HepG2 (cell line): ENCODE measurements around the gene ITIH3. TPM values are rescaled to one million over a fixed set of nuclear protein-coding genes. Genes with fewer than 3 reads are reported as not detected.
A peak's percentile ranks its signal among the peaks of the same experiment; 100 is the strongest.

Experiments
- AHDC1 ChIP-seq: sonication (generic); formaldehyde crosslinking; IDR thresholded peaks from 2 replicates; pipeline ENCODE4 v1.5.1; 2020; ENCODE audit warnings: mild to moderate bottlenecking, missing genetic modification reagents, borderline replicate concordance
- ARID2 ChIP-seq: sonication (generic); formaldehyde crosslinking; IDR thresholded peaks from 2 replicates; pipeline ENCODE4 v1.8.1; 2022; ENCODE audit warnings: mild to moderate bottlenecking, missing genetic modification reagents, borderline replicate concordance
- CEBPG ChIP-seq: IDR thresholded peaks from 2 replicates; pipeline ENCODE4 v1.6.1; 2016
- CENPX ChIP-seq: sonication (generic); formaldehyde crosslinking; IDR thresholded peaks from 2 replicates; pipeline ENCODE4 v1.9.0; 2021; ENCODE audit warnings: mild to moderate bottlenecking, missing genetic modification reagents, moderate library complexity
- ERF ChIP-seq: IDR thresholded peaks from 2 replicates; pipeline ENCODE4 v1.6.1; 2018; ENCODE audit warnings: missing biosample characterization, missing genetic modification reagents
- ESRRA ChIP-seq: sonication (generic); formaldehyde crosslinking; IDR thresholded peaks from 2 replicates; pipeline ENCODE4 v1.5.1; 2020; ENCODE audit warnings: mild to moderate bottlenecking, low read depth, missing genetic modification reagents
- GABPA ChIP-seq, 2 experiments: IDR thresholded peaks; 2 replicates each; pipeline ENCODE4 v1.6.1; 2011 to 2016; ENCODE audit warnings: low read depth in 2 of 2, low read length in 1 of 2, missing biosample characterization in 1 of 2, missing genetic modification characterization in 1 of 2
- HDAC1 ChIP-seq: sonication (generic); formaldehyde crosslinking; IDR thresholded peaks from 2 replicates; pipeline ENCODE4 v1.5.1; 2020; ENCODE audit warnings: mild to moderate bottlenecking, missing genetic modification reagents
- HNRNPUL1 ChIP-seq: fragments of 200-400 bp; formaldehyde crosslinking; IDR thresholded peaks from 2 replicates; pipeline ENCODE4 v1.6.1; 2017; ENCODE audit warnings: low read depth, mild to moderate bottlenecking, low read length, moderate library complexity
- JARID2 ChIP-seq: sonication (generic); formaldehyde crosslinking; IDR thresholded peaks from 2 replicates; pipeline ENCODE4 v1.8.1; 2023; ENCODE audit warnings: missing genetic modification reagents, inconsistent platforms; ENCODE audit not compliant: insufficient replicate concordance
- NCOA5 ChIP-seq: sonication (generic); formaldehyde crosslinking; IDR thresholded peaks from 2 replicates; pipeline ENCODE4 v1.4.0; 2020; ENCODE audit warnings: missing genetic modification reagents
- NKX3-1 ChIP-seq: sonication (generic); formaldehyde crosslinking; IDR thresholded peaks from 2 replicates; pipeline ENCODE4 v1.5.0; 2020; ENCODE audit warnings: missing genetic modification reagents
- RARA ChIP-seq: IDR thresholded peaks from 2 replicates; pipeline ENCODE4 v1.6.1; 2016; ENCODE audit warnings: missing genetic modification reagents, missing compliant biosample characterization
- RFX3 ChIP-seq: IDR thresholded peaks from 2 replicates; pipeline ENCODE4 v1.6.1; 2016; ENCODE audit warnings: missing biosample characterization, missing genetic modification reagents
- RFXAP ChIP-seq: sonication (generic); formaldehyde crosslinking; IDR thresholded peaks from 2 replicates; pipeline ENCODE4 v1.4.0; 2020; ENCODE audit warnings: missing genetic modification reagents, borderline replicate concordance
- RXRA ChIP-seq: sonication (generic); formaldehyde crosslinking; IDR thresholded peaks from 2 replicates; pipeline ENCODE4 v1.5.1; 2020; ENCODE audit warnings: missing genetic modification reagents
- SAP130 ChIP-seq: IDR thresholded peaks from 2 replicates; pipeline ENCODE4 v1.6.1; 2016; ENCODE audit warnings: low read depth
- ZC3H4 ChIP-seq: sonication (generic); formaldehyde crosslinking; IDR thresholded peaks from 2 replicates; pipeline ENCODE4 v1.4.0; 2020; ENCODE audit warnings: missing genetic modification reagents, borderline replicate concordance
- ZNF160 ChIP-seq: sonication (generic); formaldehyde crosslinking; IDR thresholded peaks from 2 replicates; pipeline ENCODE4 v1.8.0; 2022; ENCODE audit warnings: mild to moderate bottlenecking, inconsistent platforms, missing genetic modification reagents
- ZNF432 ChIP-seq: sonication (generic); formaldehyde crosslinking; IDR thresholded peaks from 2 replicates; pipeline ENCODE4 v1.5.0; 2020; ENCODE audit warnings: missing genetic modification reagents, mild to moderate bottlenecking, borderline replicate concordance
- ZNF549 ChIP-seq: sonication (generic); formaldehyde crosslinking; IDR thresholded peaks from 2 replicates; pipeline ENCODE4 v1.5.0; 2020; ENCODE audit warnings: missing genetic modification reagents
- ZNF740 ChIP-seq: sonication (generic); formaldehyde crosslinking; IDR thresholded peaks from 2 replicates; pipeline ENCODE4 v1.4.0; 2020; ENCODE audit warnings: missing genetic modification reagents
- ZNF746 ChIP-seq: sonication (generic); formaldehyde crosslinking; IDR thresholded peaks from 2 replicates; pipeline ENCODE4 v1.8.0; 2022; ENCODE audit warnings: mild to moderate bottlenecking, missing genetic modification reagents
- polyA plus RNA-seq, 8 experiments: library from polyadenylated mRNA; depleted of rRNA in 3 of 8; stranded (reverse) in 7 of 8; unstranded in 1 of 8; fragments of >200 nt; fragmentation: Illumina TruSeq in 4 of 8; extraction: Trizol in 4 of 8; gene quantifications; 2 replicates each; pipeline versions ENCODE4 v1.2.1 to v1.2.3, GENCODE V29; 2011 to 2016; ENCODE audit warnings: low read depth in 4 of 8, missing spikeins in 1 of 8, mixed read lengths in 1 of 8; ENCODE audit not compliant: insufficient read depth in 1 of 8
- total RNA-seq, 5 experiments: library from RNA; depleted of rRNA; stranded (reverse); fragments of >200 nt; fragmentation: Illumina TruSeq; extraction: Trizol; gene quantifications; 2 replicates each; pipeline ENCODE4 v1.2.3, GENCODE V29; 2016; ENCODE audit warnings: low read depth in 1 of 5
- TF ChIP-seq, protein P1 (sequence below): sonication (generic); formaldehyde crosslinking; IDR thresholded peaks from 2 replicates; pipeline ENCODE4 v1.8.0; 2022; ENCODE audit warnings: mild to moderate bottlenecking, missing genetic modification reagents, moderate library complexity

ITIH3 gene
- total and polyA plus RNA-seq, 2 of the 13 experiments (the other 11 are each of a cell fraction or from before 2014, with no cell fraction given), result 105 to 632 TPM

GRCh38 chr3:52786330-52787215 is 8.0 kb upstream of the ITIH3 start (continued):
- peak; percentile 91 for TF ChIP-seq RARA (CRISPR knock-in tag)
- TF ChIP-seq NKX3-1 (CRISPR knock-in tag), result no peak
- TF ChIP-seq ZC3H4 (CRISPR knock-in tag), result no peak
- no peak for TF ChIP-seq NCOA5 (CRISPR knock-in tag)
- no peak for TF ChIP-seq CENPX (CRISPR knock-in tag)
- TF ChIP-seq, protein P1, sequence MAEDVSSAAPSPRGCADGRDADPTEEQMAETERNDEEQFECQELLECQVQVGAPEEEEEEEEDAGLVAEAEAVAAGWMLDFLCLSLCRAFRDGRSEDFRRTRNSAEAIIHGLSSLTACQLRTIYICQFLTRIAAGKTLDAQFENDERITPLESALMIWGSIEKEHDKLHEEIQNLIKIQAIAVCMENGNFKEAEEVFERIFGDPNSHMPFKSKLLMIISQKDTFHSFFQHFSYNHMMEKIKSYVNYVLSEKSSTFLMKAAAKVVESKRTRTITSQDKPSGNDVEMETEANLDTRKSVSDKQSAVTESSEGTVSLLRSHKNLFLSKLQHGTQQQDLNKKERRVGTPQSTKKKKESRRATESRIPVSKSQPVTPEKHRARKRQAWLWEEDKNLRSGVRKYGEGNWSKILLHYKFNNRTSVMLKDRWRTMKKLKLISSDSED, result no peak
- no peak for TF ChIP-seq RFXAP
- no peak for TF ChIP-seq JARID2 (CRISPR knock-in tag)
- no peak for TF ChIP-seq ZNF549
- TF ChIP-seq ARID2 (CRISPR knock-in tag), result no peak
- TF ChIP-seq ZNF746 (CRISPR knock-in tag), result peak; percentile 44
- TF ChIP-seq GABPA (IDR thresholded peaks at IDR 0.05; ENCODE audit: low read depth, low read length), result no peak
- TF ChIP-seq GABPA (CRISPR knock-in tag; IDR thresholded peaks at IDR 0.05; ENCODE audit: low read depth), result no peak
- TF ChIP-seq ZNF160 (CRISPR knock-in tag), result no peak
- TF ChIP-seq RXRA (CRISPR knock-in tag), result no peak; the same call in 1 of the 2 replicates
- 0 out of 2 replicates have a peak, but pooled peaks have one; percentile 68 for TF ChIP-seq ESRRA (CRISPR knock-in tag)
- no peak for TF ChIP-seq RFX3 (CRISPR knock-in tag)
- TF ChIP-seq ERF (CRISPR knock-in tag), result peak; percentile 74; the same call in 1 of the 2 replicates
- TF ChIP-seq SAP130 (CRISPR knock-in tag), result peak; percentile 83
- TF ChIP-seq ZNF432 (CRISPR knock-in tag), result no peak
- no peak for TF ChIP-seq CEBPG
- TF ChIP-seq ZNF740 (CRISPR knock-in tag), result no peak
- no peak for TF ChIP-seq HNRNPUL1
- TF ChIP-seq HDAC1 (CRISPR knock-in tag), result peak; percentile 81
- no peak; the same call in 1 of the 2 replicates for TF ChIP-seq AHDC1 (CRISPR knock-in tag)
